NB4 (cell line): ENCODE data around the gene HDAC4.

Experiments used
- DNase-seq: peaks from one replicate; pipeline ENCODE4 v3.0.0; 2010; ENCODE audit warnings: low read depth
- H3K4me3 ChIP-seq: one replicate; pipeline ENCODE4 v1.5.1; 2011; ENCODE audit warnings: mild to moderate bottlenecking, low read depth, low read length, moderate library complexity
- CTCF ChIP-seq: IDR thresholded peaks from one replicate; pipeline ENCODE4 v1.5.1; 2012; ENCODE audit warnings: low read depth, low read length
- MYC ChIP-seq: IDR thresholded peaks from 2 replicates; pipeline ENCODE4 v1.6.1; 2011; ENCODE audit warnings: low read depth, low read length
- POLR2A ChIP-seq: IDR thresholded peaks from 2 replicates; pipeline ENCODE4 v1.6.1; 2011; ENCODE audit warnings: mild to moderate bottlenecking; ENCODE audit not compliant: insufficient read length; ENCODE audit errors: extremely low read depth
- TF ChIP-seq, protein P1 (sequence below): IDR thresholded peaks from 2 replicates; pipeline ENCODE4 v1.6.1; 2011; ENCODE audit warnings: low read depth, low read length

Gene HDAC4

DNA sequence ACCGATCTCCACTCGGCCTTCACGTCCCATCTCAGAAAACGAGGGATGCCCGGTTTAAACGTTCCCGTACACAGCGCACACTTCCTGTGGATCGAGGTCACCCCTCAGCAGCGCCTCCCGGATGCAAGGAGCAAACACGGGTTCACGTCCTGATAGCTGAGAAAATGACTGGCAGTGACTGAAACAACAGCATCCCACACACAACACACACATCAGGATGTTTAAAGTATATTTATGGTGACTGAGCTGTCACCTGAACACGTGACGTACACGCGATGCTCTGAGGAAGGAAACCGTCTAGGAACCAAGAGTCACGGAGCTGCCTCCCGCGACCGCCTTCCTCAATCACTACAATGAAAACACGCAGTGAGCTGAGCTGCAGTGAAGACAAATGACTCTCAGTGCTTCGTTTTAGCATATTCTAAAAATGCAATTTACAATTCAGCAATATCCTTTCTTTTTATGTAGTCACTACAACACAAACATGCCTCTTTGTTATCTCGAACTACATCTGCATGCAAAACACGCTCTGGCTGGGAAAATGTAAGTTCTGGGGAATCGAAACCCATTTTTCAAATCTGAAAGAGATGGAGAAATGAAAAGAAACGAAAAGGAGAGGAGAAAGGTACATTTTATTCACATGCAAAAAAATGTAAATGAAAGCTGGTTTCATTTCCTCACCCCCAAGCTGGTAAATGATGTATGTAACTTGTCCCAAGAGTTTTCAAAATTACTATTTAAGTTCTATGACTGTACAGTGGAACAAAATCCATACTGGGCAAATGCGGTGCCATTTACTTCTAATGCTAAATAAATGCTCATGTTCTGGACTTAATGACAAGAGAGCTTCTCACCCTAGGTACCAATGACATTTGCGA, 19.8 kb downstream of the HDAC4 start:
- TF ChIP-seq, protein P1, sequence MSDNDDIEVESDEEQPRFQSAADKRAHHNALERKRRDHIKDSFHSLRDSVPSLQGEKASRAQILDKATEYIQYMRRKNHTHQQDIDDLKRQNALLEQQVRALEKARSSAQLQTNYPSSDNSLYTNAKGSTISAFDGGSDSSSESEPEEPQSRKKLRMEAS = no peak
- no peak for TF ChIP-seq POLR2A
- no peak for TF ChIP-seq MYC
- no peak for TF ChIP-seq CTCF
- H3K4me3 ChIP-seq = no peak overlapping the region
- no peak for DNase-seq

DNA sequence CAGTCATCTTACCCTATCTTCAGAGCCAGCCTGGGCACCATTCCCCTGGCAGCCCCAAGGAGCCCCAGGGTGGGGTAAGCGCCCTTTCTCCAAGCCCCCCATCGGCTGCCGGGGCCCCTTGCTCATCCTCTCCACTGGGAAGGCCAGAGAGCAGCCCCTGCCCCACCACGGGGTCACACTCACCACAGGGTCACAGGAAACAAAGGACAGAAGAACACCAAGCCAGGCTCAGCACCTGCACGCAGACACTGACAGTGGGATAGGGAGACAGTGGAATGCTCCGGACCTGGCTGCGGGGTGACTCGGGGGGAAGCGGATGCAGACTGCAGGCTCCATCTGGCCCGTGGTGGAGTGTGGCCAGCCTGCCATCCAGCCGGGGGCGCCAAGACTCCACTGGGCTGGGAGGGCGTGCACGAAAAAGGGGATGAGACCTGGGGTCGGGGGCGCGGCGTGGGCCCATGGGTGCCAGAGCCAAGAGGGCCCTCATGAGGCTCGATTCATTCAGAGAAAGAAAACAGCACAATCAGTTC, 21.1 kb downstream of the HDAC4 start:
- DNase-seq = no peak
- no peak overlapping the region for H3K4me3 ChIP-seq
- TF ChIP-seq MYC (no peak), CTCF (no peak), POLR2A (no peak)
- TF ChIP-seq, protein P1 = no peak

DNA sequence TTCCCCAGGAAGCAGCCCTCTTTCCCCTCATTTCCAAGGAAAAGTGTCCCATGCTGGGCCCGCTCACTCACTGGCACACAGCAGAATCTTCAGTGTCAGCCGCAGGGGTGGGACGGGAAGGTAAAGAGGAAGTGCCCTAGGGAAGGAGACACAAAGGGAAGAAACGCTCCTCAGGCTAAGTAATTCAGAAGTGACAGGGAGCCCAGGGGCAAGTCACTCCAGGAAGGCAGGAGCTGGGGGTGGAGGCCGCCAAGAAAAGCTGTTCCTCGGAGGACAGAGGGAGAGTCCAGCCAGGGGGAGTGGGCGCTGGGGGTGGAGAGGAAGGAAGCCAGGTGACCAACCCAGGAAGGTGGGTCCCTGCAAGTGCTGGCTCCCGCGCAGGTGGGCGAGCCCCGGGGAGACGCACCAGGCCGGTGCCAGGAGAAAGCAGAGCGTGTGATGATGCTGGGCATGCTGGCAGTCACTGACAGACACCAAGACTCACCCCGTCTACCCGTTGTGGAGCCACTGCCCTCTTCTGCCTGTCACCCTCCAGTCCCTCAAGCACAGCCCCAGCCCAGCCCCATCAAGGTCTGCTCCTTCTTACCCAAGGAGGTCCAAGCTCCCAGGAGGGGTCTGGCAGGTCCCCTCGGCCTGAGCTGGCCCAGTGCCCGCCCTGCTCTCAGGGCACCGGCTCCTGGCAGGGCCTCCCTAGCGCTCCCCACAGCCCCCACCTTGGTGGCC, 21.7 kb downstream of the HDAC4 start:
- DNase-seq = no peak
- H3K4me3 ChIP-seq = no peak overlapping the region
- no peak for TF ChIP-seq POLR2A
- no peak for TF ChIP-seq MYC
- no peak for TF ChIP-seq CTCF
- TF ChIP-seq, protein P1 = no peak

DNA sequence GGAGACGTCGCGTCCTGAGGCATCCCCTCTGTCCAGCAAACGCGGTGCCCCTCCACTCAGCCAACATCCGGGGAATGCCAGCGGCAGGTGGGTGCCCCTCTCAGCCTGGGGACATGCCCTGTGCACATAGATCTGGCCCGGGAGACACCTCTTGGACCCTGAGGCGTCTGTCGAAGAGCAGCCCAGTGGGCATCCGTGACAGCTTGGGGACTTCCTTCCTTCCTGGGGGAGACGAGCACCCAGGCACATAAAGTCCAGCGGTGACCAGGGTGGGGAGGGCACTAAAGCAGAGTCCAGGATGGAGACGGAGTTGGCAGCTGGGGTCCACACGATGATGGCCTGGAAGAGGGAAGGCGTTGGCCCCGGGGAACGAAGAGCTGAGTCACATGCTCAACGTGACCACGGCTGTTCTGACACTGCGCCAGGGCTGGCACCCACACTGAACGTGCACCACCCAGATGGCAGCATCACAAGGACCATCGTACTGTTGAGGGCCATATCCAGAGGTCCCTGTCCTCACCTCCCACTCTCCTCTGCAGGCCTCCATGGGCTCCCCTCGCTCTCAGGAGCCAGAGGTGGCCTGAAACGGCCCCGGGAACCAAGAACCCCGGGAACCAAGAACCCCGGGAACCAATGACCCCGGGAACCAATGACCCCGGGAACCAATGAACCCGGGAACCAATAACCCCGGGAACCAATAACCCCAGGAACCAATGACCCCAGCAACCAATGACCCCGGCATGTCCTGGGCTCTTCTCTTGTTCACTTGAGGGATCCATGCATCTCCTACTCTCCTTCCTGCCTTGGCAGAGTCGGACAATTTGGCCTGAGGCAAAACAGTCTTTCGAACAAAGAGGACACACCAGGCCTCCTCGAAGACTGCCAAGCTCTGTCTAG, 22.6 kb downstream of the HDAC4 start:
- no peak overlapping the region for H3K4me3 ChIP-seq
- DNase-seq = no peak
- no peak for TF ChIP-seq POLR2A
- no peak for TF ChIP-seq MYC
- TF ChIP-seq, protein P1 = no peak
- no peak for TF ChIP-seq CTCF

DNA sequence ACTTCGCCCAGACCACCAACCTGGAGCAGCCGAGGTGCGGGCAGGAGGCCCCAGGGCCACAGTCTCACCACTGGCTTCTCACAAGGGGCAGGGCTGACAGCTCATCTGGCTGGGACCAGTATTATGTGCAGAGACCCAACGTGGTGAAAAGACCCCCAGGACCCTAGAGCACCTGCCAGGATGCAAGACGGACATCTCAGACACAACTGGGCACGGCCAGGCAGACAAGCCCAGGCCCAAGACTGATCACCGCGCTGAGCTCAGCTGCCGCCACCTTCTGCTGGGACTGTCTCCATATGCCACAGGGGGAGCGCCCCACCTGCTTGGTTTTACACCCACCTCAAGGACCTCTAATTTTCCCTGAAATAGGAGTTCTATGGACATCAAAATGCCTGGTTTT, 23.2 kb downstream of the HDAC4 start:
- no peak overlapping the region for H3K4me3 ChIP-seq
- TF ChIP-seq CTCF = no peak
- TF ChIP-seq POLR2A = no peak
- TF ChIP-seq, protein P1 = no peak
- TF ChIP-seq MYC = no peak
- DNase-seq = no peak
